RWPE1 (cell line): ENCODE measurements around the gene DNAJB2.
A peak's percentile ranks its signal among the peaks of the same experiment; 100 is the strongest.

Source experiments
- CTCF ChIA-PET: fragments of 350-600 bp; sonication (Branson Sonifier 250); formaldehyde crosslinking; extraction: SDS; loops from one replicate; lab custom pipeline; 2021; lab: Yijun Ruan, JAX
- POLR2A ChIA-PET: fragments of 400-600 bp; formaldehyde crosslinking; extraction: SDS; loops from one replicate; lab custom pipeline; 2020; ENCODE audit warnings: antibody characterized with exemption; ENCODE audit not compliant: low non-redundant PET; lab: Yijun Ruan, JAX
- DNase-seq: peaks from one replicate; pipeline ENCODE4 v3.0.0; 2012; ENCODE audit warnings: low spot score
- H3K27ac ChIP-seq: fragments of 450-650 bp; 2 replicates; pipeline ENCODE4 v1.5.1; 2017
- TF ChIP-seq, protein P1 (sequence below): fragments of 450-650 bp; conservative IDR thresholded peaks from 2 replicates; pipeline ENCODE4 v1.5.1; 2017; ENCODE audit warnings: low read depth, mild to moderate bottlenecking

The DNAJB2 gene

DNA sequence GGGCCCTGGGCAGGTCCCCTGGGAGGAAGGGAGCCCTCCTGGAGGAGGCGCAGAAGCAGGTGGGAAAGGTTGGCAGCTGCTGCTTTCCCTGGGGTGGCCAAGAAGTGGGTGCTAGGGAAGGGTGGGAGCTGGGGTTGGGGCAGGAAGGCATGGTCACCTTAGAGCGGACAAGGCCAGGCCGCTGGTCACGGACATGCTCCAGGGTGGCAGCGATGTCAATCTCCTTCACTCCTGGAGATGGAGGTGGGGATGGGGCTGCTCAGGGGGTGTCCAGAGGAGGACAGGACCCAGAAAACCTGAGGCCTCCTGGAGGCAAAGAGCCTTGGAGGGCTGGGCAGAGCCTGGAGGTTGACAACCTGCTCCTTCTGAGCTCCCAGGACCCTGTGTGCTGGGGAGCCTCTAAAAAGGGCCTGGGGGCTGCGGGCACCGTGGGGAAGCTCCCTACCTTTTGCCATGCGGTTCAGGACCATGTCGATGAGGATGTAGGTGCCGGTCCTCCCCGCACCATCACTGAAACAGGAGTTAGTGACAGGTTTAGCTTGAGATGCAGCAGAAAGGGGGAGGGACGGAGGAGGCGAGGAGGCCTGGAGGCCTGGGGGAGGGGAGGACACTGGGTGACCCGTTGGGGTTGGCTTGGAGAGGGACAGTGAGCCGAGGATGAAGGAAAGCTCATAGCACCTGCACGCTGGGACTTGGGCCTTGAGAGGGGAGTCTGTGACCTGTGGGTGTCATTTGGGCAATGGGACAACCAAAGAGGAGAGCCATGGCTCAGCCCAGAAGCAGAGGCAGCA is 11.4 kb downstream of the DNAJB2 start:
- ChIA-PET POLR2A (interaction anchor here (0.7 kb wide), 1 partner anchor 85 kb away, joined by 3 read pairs; no protein-coding TSS in a partner anchor), CTCF (interaction anchor here (0.6 to 1.1 kb wide), 2 partner anchors 25 to 37 kb away, joined by 4 read pairs; partner anchors contain the start of gene TUBA4B)
- peak overlapping the region; percentile 98 for H3K27ac ChIP-seq
- no peak for DNase-seq
- TF ChIP-seq, protein P1, sequence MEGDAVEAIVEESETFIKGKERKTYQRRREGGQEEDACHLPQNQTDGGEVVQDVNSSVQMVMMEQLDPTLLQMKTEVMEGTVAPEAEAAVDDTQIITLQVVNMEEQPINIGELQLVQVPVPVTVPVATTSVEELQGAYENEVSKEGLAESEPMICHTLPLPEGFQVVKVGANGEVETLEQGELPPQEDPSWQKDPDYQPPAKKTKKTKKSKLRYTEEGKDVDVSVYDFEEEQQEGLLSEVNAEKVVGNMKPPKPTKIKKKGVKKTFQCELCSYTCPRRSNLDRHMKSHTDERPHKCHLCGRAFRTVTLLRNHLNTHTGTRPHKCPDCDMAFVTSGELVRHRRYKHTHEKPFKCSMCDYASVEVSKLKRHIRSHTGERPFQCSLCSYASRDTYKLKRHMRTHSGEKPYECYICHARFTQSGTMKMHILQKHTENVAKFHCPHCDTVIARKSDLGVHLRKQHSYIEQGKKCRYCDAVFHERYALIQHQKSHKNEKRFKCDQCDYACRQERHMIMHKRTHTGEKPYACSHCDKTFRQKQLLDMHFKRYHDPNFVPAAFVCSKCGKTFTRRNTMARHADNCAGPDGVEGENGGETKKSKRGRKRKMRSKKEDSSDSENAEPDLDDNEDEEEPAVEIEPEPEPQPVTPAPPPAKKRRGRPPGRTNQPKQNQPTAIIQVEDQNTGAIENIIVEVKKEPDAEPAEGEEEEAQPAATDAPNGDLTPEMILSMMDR: no peak

DNA sequence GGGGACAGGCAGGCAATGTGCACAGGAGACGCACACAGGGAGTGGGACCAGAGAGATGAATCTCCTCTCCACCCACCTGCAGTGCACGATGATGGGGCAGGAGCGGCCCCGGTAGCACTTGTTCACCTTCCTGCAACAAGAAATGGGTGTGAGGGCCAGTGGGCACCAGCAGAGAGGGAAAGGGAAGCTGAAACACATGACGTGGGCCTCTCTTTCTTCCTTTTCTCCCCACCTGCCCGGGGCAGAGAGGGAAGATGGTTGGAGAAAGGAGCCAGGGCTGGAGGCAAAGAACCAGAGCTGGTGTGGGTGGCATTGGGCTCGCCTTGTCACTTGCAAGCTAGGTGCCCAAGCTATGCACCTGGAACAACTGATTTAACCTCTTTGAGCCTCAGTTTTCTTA is 12.2 kb downstream of the DNAJB2 start:
- H3K27ac ChIP-seq: peak overlapping the region; percentile 98
- ChIA-PET POLR2A (no interaction called here), CTCF (interaction anchor here (0.6 to 0.9 kb wide), 3 partner anchors 41 to 308 kb away, joined by 3 read pairs; partner anchors contain the start of gene RESP18)
- DNase-seq: no peak
- TF ChIP-seq, protein P1: no peak

DNA sequence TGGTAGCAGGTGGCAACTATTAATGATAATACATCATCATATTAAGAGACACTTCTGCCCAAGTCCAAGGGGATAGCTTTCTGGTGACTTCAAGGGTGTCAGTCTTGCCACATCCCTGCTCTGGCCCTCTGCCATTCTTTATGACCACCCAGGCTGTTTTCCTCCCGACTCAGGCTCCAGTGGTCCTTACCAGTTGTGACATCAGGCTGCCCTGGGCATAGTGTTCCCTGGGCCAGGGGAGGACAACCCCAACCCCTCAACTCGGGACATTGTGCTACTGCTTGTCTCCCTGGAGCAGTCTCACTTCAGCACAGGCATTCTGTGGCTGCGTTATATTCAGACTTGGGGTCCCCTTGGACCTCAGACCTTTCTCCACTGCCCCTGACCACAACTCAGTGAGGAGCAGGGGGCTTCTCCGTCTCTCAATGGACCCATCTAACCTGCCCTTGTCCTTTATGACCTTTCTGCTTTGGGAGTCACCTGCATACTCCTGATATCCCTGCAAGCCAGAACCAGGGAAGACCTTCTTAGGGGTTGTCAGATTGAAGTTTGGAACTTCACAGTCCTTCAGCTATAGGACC is 12.8 kb downstream of the DNAJB2 start:
- ChIA-PET CTCF (interaction anchor here (0.6 to 0.9 kb wide), 3 partner anchors 40 to 309 kb away, joined by 3 read pairs; partner anchors contain the start of gene RESP18), POLR2A (no interaction called here)
- TF ChIP-seq, protein P1: no peak
- peak overlapping the region; percentile 98; the same call in 1 of the 2 replicates for H3K27ac ChIP-seq
- no peak for DNase-seq

DNA sequence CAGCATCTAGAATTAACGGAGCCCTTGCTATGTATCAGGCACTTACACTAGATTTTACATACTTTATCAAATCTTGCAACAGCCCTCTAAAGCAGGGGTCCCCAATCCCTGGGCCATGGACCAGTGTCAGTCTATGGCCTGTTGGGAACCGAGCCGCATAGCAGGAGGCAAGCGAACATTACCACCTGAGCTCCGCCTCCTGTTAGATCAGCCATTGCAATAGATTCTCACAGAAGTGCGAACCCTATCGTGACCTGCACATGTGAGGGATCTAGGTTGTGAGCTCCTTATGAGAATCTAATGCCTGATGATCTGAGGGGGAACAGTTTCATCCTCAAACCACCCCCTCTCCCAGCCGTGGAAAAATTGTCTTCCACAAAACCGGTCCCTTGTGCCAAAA is 13.4 kb downstream of the DNAJB2 start:
- no peak overlapping the region for H3K27ac ChIP-seq
- no peak for DNase-seq
- TF ChIP-seq, protein P1: no peak
- ChIA-PET CTCF (interaction anchor here (1.0 kb wide), 1 partner anchor 43 kb away, joined by 3 read pairs; no protein-coding TSS in a partner anchor), POLR2A (no interaction called here)

DNA sequence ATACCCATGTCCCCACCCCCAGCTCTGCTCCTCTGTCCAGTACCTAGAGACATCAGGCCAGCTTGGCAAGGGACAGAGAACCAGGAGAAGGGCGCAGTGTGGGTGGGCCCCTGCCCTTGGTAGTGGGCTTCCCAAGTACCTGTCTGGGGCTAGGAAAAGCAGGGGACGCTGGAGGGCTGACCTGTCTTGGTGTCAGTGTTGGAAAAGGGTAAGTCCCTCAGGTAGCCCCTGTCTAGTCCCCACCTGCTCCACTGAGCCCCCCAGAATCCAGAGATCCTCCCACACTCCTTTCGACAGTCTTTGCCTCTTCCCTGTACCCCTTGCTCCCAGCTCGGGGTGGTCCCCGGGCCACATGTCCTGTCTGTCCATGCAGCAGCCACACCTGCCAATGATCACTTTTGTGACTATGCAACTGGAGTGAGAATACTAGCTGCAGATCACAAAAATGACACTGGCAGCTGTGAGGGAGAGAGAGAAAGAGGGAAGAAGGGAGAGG is 14.6 kb downstream of the DNAJB2 start:
- CTCF ChIA-PET: interaction anchor here (0.7 to 3.0 kb wide), 10 partner anchors 14 to 134 kb away, joined by 3 to 62 read pairs (median 4); partner anchors contain the start of genes DNAJB2, GLB1L, NHEJ1 and STK16
- POLR2A ChIA-PET: no interaction called here

More for the DNA sequence above, 14.6 kb downstream of the DNAJB2 start:
- DNase-seq: no peak
- TF ChIP-seq, protein P1: no peak
- peak overlapping the region; percentile 67 for H3K27ac ChIP-seq
